ENCODE measurements around the gene PPP5C. TPM values are rescaled to one million over a fixed set of nuclear protein-coding genes. Genes with fewer than 3 reads are reported as not detected.

The PPP5C gene
- total RNA-seq, 1 experiment from 2014 or later: 130 TPM

DNA sequence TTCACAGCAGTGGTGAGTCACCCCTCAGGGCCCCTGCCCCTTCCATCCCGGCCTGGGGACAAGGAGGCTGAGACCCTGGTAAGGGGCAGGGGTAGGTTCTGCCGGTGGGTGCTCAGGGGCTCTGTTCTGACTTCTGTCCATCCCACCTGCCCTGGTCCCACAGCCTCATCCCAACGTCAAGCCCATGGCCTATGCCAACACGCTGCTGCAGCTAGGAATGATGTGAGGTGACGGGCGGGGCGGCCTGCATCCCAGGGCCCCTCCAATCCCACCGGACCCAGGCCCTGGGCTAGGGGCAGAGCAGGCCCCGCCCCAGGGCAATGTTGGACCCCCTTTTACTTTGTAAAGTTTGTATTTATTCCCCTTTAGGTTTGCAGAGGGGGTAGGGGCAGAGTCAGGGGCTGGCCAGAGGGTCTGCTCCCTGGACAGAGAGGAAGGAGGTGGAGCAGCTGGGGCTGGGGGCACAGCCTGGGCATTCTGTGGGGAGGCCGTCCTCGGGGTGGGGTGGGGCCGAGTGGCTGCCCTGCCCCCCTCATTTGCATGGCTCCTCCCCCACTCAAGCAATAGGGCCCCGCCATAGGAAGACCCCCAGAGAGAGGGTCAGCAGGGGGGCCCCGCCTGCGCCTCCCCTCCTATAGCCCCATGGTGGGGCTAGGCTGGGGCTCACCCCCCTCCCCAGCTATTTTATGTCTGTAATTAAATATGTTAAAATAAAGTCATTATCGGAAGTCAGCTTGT lies 43.4 kb downstream of the PPP5C start:
- Histone ChIP-seq H3K9me3 (no peaks in the 10 kb centered on the region), H3K36me3 (ENCODE audit: control insufficient read depth, insufficient read depth, low read length) (peaks cover 14% of the 10 kb centered on the region), H3K4me3 (ENCODE audit: low read depth, low read length) (no peak overlapping the region), H3K4me1 (no peaks in the 10 kb centered on the region), H3K27me3 (replicated peaks; ENCODE audit: control insufficient read depth, insufficient read depth, low read length) (no peaks in the 10 kb centered on the region)
- BruUV-seq (replicated peaks): no TSS peak
- CTCF ChIA-PET: interaction anchor here (0.6 kb wide), 1 partner anchor 326 kb away, joined by 7 read pairs; the partner anchor contains the start of gene PRKD2
- no peak for DNase-seq
- Mint-ChIP-seq H3K36me3 (ENCODE audit: insufficient read depth, unreplicated experiment) (peaks cover 74% of the 10 kb centered on the region), H3K27me3 (ENCODE audit: insufficient read depth, unreplicated experiment) (no peaks in the 10 kb centered on the region), H3K4me3 (ENCODE audit: unreplicated experiment) (no peak overlapping the region), H3K4me1 (ENCODE audit: low read depth, unreplicated experiment) (no peaks in the 10 kb centered on the region), H3K9me3 (ENCODE audit: unreplicated experiment) (peaks cover 11% of the 10 kb centered on the region), H3K27ac (ENCODE audit: unreplicated experiment) (no peak overlapping the region)
- no peak for TF ChIP-seq CTCF (IDR thresholded peaks at IDR 0.05; ENCODE audit: insufficient read depth in 1 of 2, low read depth in 1 of 2, low read length in 1 of 2, severe bottlenecking in 1 of 2, unreplicated experiment in 1 of 2)
- intact Hi-C loops (cut with micrococcal nuclease; ENCODE audit: unreplicated experiment): no loop called here
- POLR2A ChIA-PET: no interaction called here

DNA sequence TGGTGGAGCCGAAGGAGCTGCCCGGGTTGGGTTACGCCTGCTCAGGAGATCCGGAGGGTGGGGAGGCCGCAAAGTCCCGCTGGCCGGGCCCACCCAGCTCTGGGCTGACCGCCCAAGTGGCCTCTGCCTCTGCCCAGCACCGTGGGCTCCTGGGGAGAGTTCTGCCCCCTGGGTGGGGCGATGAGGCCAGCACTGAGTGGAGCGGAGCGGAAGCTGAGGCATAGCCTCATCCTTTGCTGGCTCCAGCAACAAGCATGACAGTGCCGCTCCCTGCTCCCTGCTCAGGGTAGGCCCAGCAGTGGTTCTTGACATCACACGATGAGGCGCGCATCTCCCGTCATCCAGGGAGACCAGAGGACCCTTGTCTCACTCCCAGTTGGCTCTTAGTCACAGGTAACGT lies 44.0 kb downstream of the PPP5C start:
- Histone ChIP-seq H3K4me3 (ENCODE audit: low read depth, low read length) (no peak overlapping the region), H3K27me3 (replicated peaks; ENCODE audit: control insufficient read depth, insufficient read depth, low read length) (no peaks in the 10 kb centered on the region), H3K9me3 (no peaks in the 10 kb centered on the region), H3K4me1 (no peaks in the 10 kb centered on the region), H3K36me3 (ENCODE audit: control insufficient read depth, insufficient read depth, low read length) (peaks cover 14% of the 10 kb centered on the region)
- POLR2A ChIA-PET: interaction anchor here (0.6 kb wide), 1 partner anchor 78 kb away, joined by 9 read pairs; no protein-coding TSS in a partner anchor
- intact Hi-C loops (cut with micrococcal nuclease; ENCODE audit: unreplicated experiment): no loop called here
- CTCF ChIA-PET: interaction anchor here (0.6 kb wide), 1 partner anchor 326 kb away, joined by 7 read pairs; the partner anchor contains the start of gene PRKD2
- TF ChIP-seq CTCF (IDR thresholded peaks at IDR 0.05; ENCODE audit: insufficient read depth in 1 of 2, low read depth in 1 of 2, low read length in 1 of 2, severe bottlenecking in 1 of 2, unreplicated experiment in 1 of 2): no peak
- H3K4me1 Mint-ChIP-seq (ENCODE audit: low read depth, unreplicated experiment): no peaks in the 10 kb centered on the region
- peaks cover 11% of the 10 kb centered on the region for H3K9me3 Mint-ChIP-seq (ENCODE audit: unreplicated experiment)
- H3K27me3 Mint-ChIP-seq (ENCODE audit: insufficient read depth, unreplicated experiment): no peaks in the 10 kb centered on the region
- no peak overlapping the region for H3K27ac Mint-ChIP-seq (ENCODE audit: unreplicated experiment)
- no peak overlapping the region for H3K4me3 Mint-ChIP-seq (ENCODE audit: unreplicated experiment)
- peaks cover 68% of the 10 kb centered on the region for H3K36me3 Mint-ChIP-seq (ENCODE audit: insufficient read depth, unreplicated experiment)
- no peak for DNase-seq
- BruUV-seq (replicated peaks): no TSS peak

DNA sequence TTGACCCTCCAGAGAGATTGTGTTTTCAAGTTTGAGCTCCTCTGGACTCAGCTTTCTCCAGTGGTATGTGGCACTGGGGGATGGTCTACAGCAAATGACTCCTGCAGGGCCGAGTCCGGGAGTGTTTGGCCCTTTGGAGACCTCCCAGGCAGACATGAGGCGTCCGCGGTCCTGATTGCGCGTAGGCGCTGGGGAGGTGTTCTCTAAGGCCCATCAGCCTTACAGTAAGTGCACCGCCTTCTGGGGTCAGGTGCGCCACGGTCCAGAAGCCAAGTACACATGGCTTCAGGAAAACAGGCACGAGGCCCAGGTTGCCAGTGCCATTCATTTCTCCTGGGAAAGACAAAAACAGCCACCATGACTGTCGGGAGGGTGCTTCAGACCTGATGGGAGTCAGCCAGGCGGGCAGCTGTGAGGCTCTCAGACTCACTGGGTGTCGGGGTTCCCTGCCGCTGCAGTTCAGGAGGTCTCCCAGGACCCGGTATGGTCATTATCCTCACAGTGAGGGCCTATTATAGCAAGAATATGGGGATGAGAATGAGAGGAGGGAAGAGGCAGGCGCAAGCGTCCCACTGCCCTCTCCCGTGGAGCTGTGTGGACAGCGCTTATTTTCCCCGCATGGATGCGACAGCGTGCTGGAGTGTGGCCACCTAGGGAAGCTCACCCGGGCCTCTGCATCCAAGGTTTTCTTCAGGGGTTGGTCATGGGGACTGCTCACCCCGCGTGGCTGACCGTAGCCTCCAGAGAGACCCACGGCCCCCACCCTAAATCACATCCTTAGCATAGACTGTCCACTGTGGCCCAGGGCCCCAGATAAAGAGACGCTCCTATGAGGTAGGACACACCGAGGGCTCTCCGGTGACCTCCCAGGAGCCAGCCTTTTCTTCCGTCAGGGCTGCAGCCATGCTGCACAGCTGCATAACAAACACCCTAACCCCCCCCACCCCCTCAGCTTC lies 44.7 kb downstream of the PPP5C start:
- H3K27ac Mint-ChIP-seq (ENCODE audit: unreplicated experiment): peak overlapping the region; percentile 29
- H3K4me1 ChIP-seq: no peaks in the 10 kb centered on the region
- no peaks in the 10 kb centered on the region for H3K27me3 ChIP-seq (replicated peaks; ENCODE audit: control insufficient read depth, insufficient read depth, low read length)
- H3K9me3 ChIP-seq: no peaks in the 10 kb centered on the region
- CTCF ChIA-PET: interaction anchor here (0.6 kb wide), 1 partner anchor 325 kb away, joined by 7 read pairs; the partner anchor contains the start of gene PRKD2
- H3K4me3 Mint-ChIP-seq (ENCODE audit: unreplicated experiment): no peak overlapping the region
- H3K36me3 Mint-ChIP-seq (ENCODE audit: insufficient read depth, unreplicated experiment): peaks cover 62% of the 10 kb centered on the region
- H3K4me3 ChIP-seq (ENCODE audit: low read depth, low read length): no peak overlapping the region
- intact Hi-C loops (cut with micrococcal nuclease; ENCODE audit: unreplicated experiment): no loop called here
- DNase-seq: no peak
- H3K4me1 Mint-ChIP-seq (ENCODE audit: low read depth, unreplicated experiment): no peaks in the 10 kb centered on the region
- no peak for TF ChIP-seq CTCF (IDR thresholded peaks at IDR 0.05; ENCODE audit: insufficient read depth in 1 of 2, low read depth in 1 of 2, low read length in 1 of 2, severe bottlenecking in 1 of 2, unreplicated experiment in 1 of 2)
- peaks cover 11% of the 10 kb centered on the region for H3K9me3 Mint-ChIP-seq (ENCODE audit: unreplicated experiment)
- no peaks in the 10 kb centered on the region for H3K27me3 Mint-ChIP-seq (ENCODE audit: insufficient read depth, unreplicated experiment)
- POLR2A ChIA-PET: interaction anchor here (0.6 kb wide), 1 partner anchor 79 kb away, joined by 9 read pairs; no protein-coding TSS in a partner anchor
- H3K36me3 ChIP-seq (ENCODE audit: control insufficient read depth, insufficient read depth, low read length): peaks cover 11% of the 10 kb centered on the region
- no TSS peak for BruUV-seq (replicated peaks)
